Body of pancreas (tissue), 4 donors: ENCODE results near the gene PGS1.

Experiments used
- POLR2A ChIP-seq, 3 donors: fragments of 450-650 bp; IDR thresholded peaks; one replicate each; pipeline ENCODE4 v1.6.1; 2016; ENCODE audit warnings: antibody characterized with exemption in 3 of 3, mild to moderate bottlenecking in 2 of 3
- TF ChIP-seq, protein P1 (sequence below), 7 experiments: fragments of 450-650 bp in 4 of 7; fragments of 200-600 bp in 3 of 7; sonication (generic) in 3 of 7; IDR thresholded peaks; one replicate each; pipeline ENCODE4 v1.5.1; 2016 to 2019; ENCODE audit warnings: antibody characterized with exemption in 7 of 7

- TF ChIP-seq, protein P1, sequence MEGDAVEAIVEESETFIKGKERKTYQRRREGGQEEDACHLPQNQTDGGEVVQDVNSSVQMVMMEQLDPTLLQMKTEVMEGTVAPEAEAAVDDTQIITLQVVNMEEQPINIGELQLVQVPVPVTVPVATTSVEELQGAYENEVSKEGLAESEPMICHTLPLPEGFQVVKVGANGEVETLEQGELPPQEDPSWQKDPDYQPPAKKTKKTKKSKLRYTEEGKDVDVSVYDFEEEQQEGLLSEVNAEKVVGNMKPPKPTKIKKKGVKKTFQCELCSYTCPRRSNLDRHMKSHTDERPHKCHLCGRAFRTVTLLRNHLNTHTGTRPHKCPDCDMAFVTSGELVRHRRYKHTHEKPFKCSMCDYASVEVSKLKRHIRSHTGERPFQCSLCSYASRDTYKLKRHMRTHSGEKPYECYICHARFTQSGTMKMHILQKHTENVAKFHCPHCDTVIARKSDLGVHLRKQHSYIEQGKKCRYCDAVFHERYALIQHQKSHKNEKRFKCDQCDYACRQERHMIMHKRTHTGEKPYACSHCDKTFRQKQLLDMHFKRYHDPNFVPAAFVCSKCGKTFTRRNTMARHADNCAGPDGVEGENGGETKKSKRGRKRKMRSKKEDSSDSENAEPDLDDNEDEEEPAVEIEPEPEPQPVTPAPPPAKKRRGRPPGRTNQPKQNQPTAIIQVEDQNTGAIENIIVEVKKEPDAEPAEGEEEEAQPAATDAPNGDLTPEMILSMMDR (IDR thresholded peaks at IDR 0.05), result no peak
- TF ChIP-seq POLR2A (IDR thresholded peaks at IDR 0.05), result no peak
These were observed 54.7 kb downstream of the PGS1 start for GRCh38 chr17:78433013-78433727.
